Chondrocyte (in vitro differentiated cells): ENCODE results near the gene VWA3A. TPM values are rescaled to one million over a fixed set of nuclear protein-coding genes. Genes with fewer than 3 reads are reported as not detected.

Source experiments
- DNase-seq: peaks from one replicate; pipeline ENCODE4 v3.0.0; 2021; ENCODE audit warnings: mixed read lengths, low spot score
- H3K27ac Mint-ChIP-seq: one replicate; pipeline ENCODE4 v1.8.0; 2021; ENCODE audit warnings: mild to moderate bottlenecking, moderate library complexity, mixed read lengths; ENCODE audit not compliant: unreplicated experiment
- H3K27me3 Mint-ChIP-seq: 2 replicates; pipeline ENCODE4 v1.8.0; 2021; ENCODE audit warnings: low read depth, mixed read lengths
- H3K36me3 Mint-ChIP-seq: 2 replicates; pipeline ENCODE4 v1.8.0; 2021; ENCODE audit warnings: low read depth, mixed read lengths
- H3K4me1 Mint-ChIP-seq: 2 replicates; pipeline ENCODE4 v1.8.0; 2021; ENCODE audit warnings: low read depth, mild to moderate bottlenecking, mixed read lengths
- H3K4me3 Mint-ChIP-seq: one replicate; pipeline ENCODE4 v1.8.0; 2021; ENCODE audit warnings: mild to moderate bottlenecking, moderate library complexity, mixed read lengths; ENCODE audit not compliant: unreplicated experiment
- H3K9me3 Mint-ChIP-seq: 2 replicates; pipeline ENCODE4 v1.8.0; 2021; ENCODE audit warnings: low read depth, mixed read lengths
- CTCF ChIP-seq: fragments of 200-600 bp; sonication (generic); IDR thresholded peaks from 2 replicates; pipeline ENCODE4 v1.5.0; 2021; ENCODE audit warnings: antibody characterized with exemption, mild to moderate bottlenecking, moderate library complexity
- total RNA-seq: library from RNA; stranded (reverse); gene quantifications from 3 replicates; pipeline ENCODE4 v1.2.1, GENCODE V29; 2021

Gene VWA3A
- total RNA-seq, 1 donor from 2014 or later: not detected

- H3K4me3 Mint-ChIP-seq: no peak overlapping the region
- no peaks in the 10 kb centered on the region for H3K9me3 Mint-ChIP-seq
- no peak overlapping the region for H3K27ac Mint-ChIP-seq
- peaks cover 32% of the 10 kb centered on the region for H3K27me3 Mint-ChIP-seq
- no peak for TF ChIP-seq CTCF
- H3K36me3 Mint-ChIP-seq: no peaks in the 10 kb centered on the region
- DNase-seq: no peak
- no peaks in the 10 kb centered on the region for H3K4me1 Mint-ChIP-seq
Measured at GRCh38 chr16:22139008-22139407, 46.7 kb downstream of the VWA3A start.

DNA sequence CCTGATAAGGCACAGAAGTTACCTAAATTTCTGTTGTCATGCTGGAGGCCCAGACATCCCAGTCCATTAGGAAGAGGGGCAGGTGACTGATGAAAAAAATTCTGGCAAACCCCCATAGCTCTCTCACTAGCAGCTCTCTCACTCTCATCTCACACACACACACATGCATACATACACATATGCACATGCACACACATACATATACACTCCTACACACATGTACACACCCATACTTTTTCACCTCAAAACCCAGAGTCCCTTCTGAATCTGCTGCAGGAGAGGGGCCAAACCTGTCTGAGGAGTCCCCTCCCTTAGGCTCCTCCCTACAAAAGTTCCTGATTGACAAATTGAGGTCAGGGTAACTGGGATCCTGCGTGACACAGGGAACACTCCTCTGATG, 47.4 kb downstream of the VWA3A start:
- H3K36me3 Mint-ChIP-seq: no peaks in the 10 kb centered on the region
- DNase-seq: no peak
- no peaks in the 10 kb centered on the region for H3K9me3 Mint-ChIP-seq
- H3K4me3 Mint-ChIP-seq: no peak overlapping the region
- no peak overlapping the region for H3K27ac Mint-ChIP-seq
- TF ChIP-seq CTCF: no peak
- H3K4me1 Mint-ChIP-seq: no peaks in the 10 kb centered on the region
- peaks cover 36% of the 10 kb centered on the region for H3K27me3 Mint-ChIP-seq

DNA sequence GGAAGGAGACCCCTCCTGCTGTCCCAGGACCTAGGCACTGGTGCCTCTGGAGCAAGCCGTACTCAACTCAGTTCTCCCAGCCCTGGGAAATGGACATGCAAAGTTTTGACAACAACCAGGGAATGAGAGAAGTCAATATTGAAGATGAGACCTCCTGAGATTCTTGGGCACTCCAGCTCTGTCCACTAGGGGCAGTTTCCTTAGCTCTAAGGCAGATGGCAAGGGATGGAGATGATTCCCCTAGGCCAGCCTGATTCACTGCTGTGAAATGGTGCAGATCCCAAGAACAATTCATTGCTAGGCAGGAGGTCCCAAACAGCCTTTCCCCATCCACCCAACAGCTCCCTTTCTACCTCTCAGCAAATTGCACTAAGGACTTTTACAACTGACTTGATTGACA, 49.4 kb downstream of the VWA3A start:
- TF ChIP-seq CTCF: peak; percentile 50
- no peak for DNase-seq
- Mint-ChIP-seq H3K27ac (no peak overlapping the region), H3K9me3 (no peaks in the 10 kb centered on the region), H3K36me3 (no peaks in the 10 kb centered on the region), H3K27me3 (peaks cover 26% of the 10 kb centered on the region), H3K4me1 (no peaks in the 10 kb centered on the region), H3K4me3 (no peak overlapping the region)

- TF ChIP-seq CTCF: no peak
- H3K36me3 Mint-ChIP-seq: no peaks in the 10 kb centered on the region
- peaks cover 21% of the 10 kb centered on the region for H3K27me3 Mint-ChIP-seq
- H3K9me3 Mint-ChIP-seq: no peaks in the 10 kb centered on the region
- H3K27ac Mint-ChIP-seq: no peak overlapping the region
- no peak overlapping the region for H3K4me3 Mint-ChIP-seq
- H3K4me1 Mint-ChIP-seq: no peaks in the 10 kb centered on the region
- peak; percentile 24 for DNase-seq
Measured at GRCh38 chr16:22144520-22144919, 52.2 kb downstream of the VWA3A start.

DNA sequence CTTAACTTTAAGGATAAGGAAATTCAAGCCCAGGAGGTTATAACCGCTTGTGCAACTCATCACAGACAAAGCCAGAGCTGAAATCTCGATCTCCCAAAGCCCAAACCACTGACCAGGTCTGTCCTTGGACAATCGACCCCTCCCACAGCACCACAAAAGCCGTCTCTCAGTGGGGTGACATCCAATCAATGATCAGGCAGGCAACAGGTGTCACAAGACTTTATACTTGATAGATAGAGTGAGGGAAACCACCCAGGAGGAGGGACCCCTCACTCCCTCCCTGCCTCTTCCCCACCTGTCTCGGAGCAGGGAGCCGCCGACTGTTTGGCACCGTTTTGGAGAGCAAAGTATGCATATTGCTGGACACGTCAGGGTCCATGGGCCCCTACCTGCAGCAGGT, 55.5 kb downstream of the VWA3A start:
- TF ChIP-seq CTCF: no peak
- Mint-ChIP-seq H3K4me1 (no peaks in the 10 kb centered on the region), H3K27ac (no peak overlapping the region), H3K9me3 (no peaks in the 10 kb centered on the region), H3K27me3 (peaks cover 23% of the 10 kb centered on the region), H3K4me3 (no peak overlapping the region), H3K36me3 (no peaks in the 10 kb centered on the region)
- no peak for DNase-seq
